ENCODE measurements around the gene HERC3.

Gene HERC3

GRCh38 chr4:88583631-88584470, 8.4 kb upstream of the HERC3 start:
- DNase-seq (ENCODE audit: low read depth, low spot score), result no peak
- H3K27ac ChIP-seq, result no peak overlapping the region
- no peak overlapping the region for H3K4me3 ChIP-seq
- H3K9ac ChIP-seq (ENCODE audit: insufficient read length), result no peak overlapping the region
- no peaks in the 10 kb centered on the region for H3K9me3 ChIP-seq (ENCODE audit: low read depth, low read length)
- H3K36me3 ChIP-seq (ENCODE audit: insufficient read depth, low read length), result no peaks in the 10 kb centered on the region
- TF ChIP-seq FOXP2 (optimal IDR thresholded peaks at IDR 0.05; ENCODE audit: control extremely low read depth, extremely low read length, insufficient read depth) (no peak), POLR2AphosphoS5 (IDR thresholded peaks at IDR 0.05; ENCODE audit: borderline replicate concordance, low read depth, low read length) (no peak), EZH2 (IDR thresholded peaks at IDR 0.05) (no peak)

- Histone ChIP-seq H3K4me3 (no peak overlapping the region), H3K9me3 (ENCODE audit: low read depth, low read length) (no peaks in the 10 kb centered on the region), H3K9ac (ENCODE audit: insufficient read length) (no peak overlapping the region), H3K27ac (no peak overlapping the region), H3K36me3 (ENCODE audit: insufficient read depth, low read length) (no peaks in the 10 kb centered on the region)
- TF ChIP-seq FOXP2 (optimal IDR thresholded peaks at IDR 0.05; ENCODE audit: control extremely low read depth, extremely low read length, insufficient read depth), result no peak
- TF ChIP-seq POLR2AphosphoS5 (IDR thresholded peaks at IDR 0.05; ENCODE audit: borderline replicate concordance, low read depth, low read length), result no peak
- no peak for TF ChIP-seq EZH2 (IDR thresholded peaks at IDR 0.05)
- DNase-seq (ENCODE audit: low read depth, low spot score), result no peak
Observed at GRCh38 chr4:88584471-88584900, 7.8 kb upstream of the HERC3 start.

GRCh38 chr4:88585917-88586316, 6.4 kb upstream of the HERC3 start:
- no peaks in the 10 kb centered on the region for H3K36me3 ChIP-seq (ENCODE audit: insufficient read depth, low read length)
- no peaks in the 10 kb centered on the region for H3K9me3 ChIP-seq (ENCODE audit: low read depth, low read length)
- no peak for DNase-seq (ENCODE audit: low read depth, low spot score)
- TF ChIP-seq FOXP2 (optimal IDR thresholded peaks at IDR 0.05; ENCODE audit: control extremely low read depth, extremely low read length, insufficient read depth) (no peak), POLR2AphosphoS5 (IDR thresholded peaks at IDR 0.05; ENCODE audit: borderline replicate concordance, low read depth, low read length) (no peak), EZH2 (IDR thresholded peaks at IDR 0.05) (no peak)
- H3K4me3 ChIP-seq, result no peak overlapping the region
- no peak overlapping the region for H3K27ac ChIP-seq
- H3K9ac ChIP-seq (ENCODE audit: insufficient read length), result no peak overlapping the region

GRCh38 chr4:88587306-88587705, 5.0 kb upstream of the HERC3 start:
- no peaks in the 10 kb centered on the region for H3K36me3 ChIP-seq (ENCODE audit: insufficient read depth, low read length)
- H3K9me3 ChIP-seq (ENCODE audit: low read depth, low read length), result no peaks in the 10 kb centered on the region
- no peak overlapping the region for H3K27ac ChIP-seq
- no peak overlapping the region for H3K9ac ChIP-seq (ENCODE audit: insufficient read length)
- no peak for DNase-seq (ENCODE audit: low read depth, low spot score)
- TF ChIP-seq EZH2 (IDR thresholded peaks at IDR 0.05) (no peak), POLR2AphosphoS5 (IDR thresholded peaks at IDR 0.05; ENCODE audit: borderline replicate concordance, low read depth, low read length) (no peak), FOXP2 (optimal IDR thresholded peaks at IDR 0.05; ENCODE audit: control extremely low read depth, extremely low read length, insufficient read depth) (no peak)
- H3K4me3 ChIP-seq, result no peak overlapping the region

- H3K9me3 ChIP-seq (ENCODE audit: low read depth, low read length), result no peaks in the 10 kb centered on the region
- DNase-seq (ENCODE audit: low read depth, low spot score), result no peak
- peak overlapping the region; percentile 97 for H3K4me3 ChIP-seq
- H3K27ac ChIP-seq, result no peak overlapping the region
- peak overlapping the region; percentile 53 for H3K9ac ChIP-seq (ENCODE audit: insufficient read length)
- no peak for TF ChIP-seq EZH2 (IDR thresholded peaks at IDR 0.05)
- TF ChIP-seq FOXP2 (optimal IDR thresholded peaks at IDR 0.05; ENCODE audit: control extremely low read depth, extremely low read length, insufficient read depth), result no peak
- no peak; the same call in 1 of the 2 replicates for TF ChIP-seq POLR2AphosphoS5 (IDR thresholded peaks at IDR 0.05; ENCODE audit: borderline replicate concordance, low read depth, low read length)
- H3K36me3 ChIP-seq (ENCODE audit: insufficient read depth, low read length), result no peaks in the 10 kb centered on the region
Observed at GRCh38 chr4:88592600-88593448, 544 bp downstream of the HERC3 start.

GRCh38 chr4:88597970-88598660, 5.8 kb downstream of the HERC3 start:
- Histone ChIP-seq H3K36me3 (ENCODE audit: insufficient read depth, low read length) (no peaks in the 10 kb centered on the region), H3K27ac (no peak overlapping the region), H3K9ac (ENCODE audit: insufficient read length) (no peak overlapping the region)

GRCh38 chr4:88599298-88599697, 7.0 kb downstream of the HERC3 start:
- H3K27ac ChIP-seq, result no peak overlapping the region
- H3K36me3 ChIP-seq (ENCODE audit: insufficient read depth, low read length), result no peaks in the 10 kb centered on the region
- DNase-seq (ENCODE audit: low read depth, low spot score), result no peak
- no peak overlapping the region for H3K9ac ChIP-seq (ENCODE audit: insufficient read length)
- no peak for TF ChIP-seq EZH2 (IDR thresholded peaks at IDR 0.05)
- no peak for TF ChIP-seq FOXP2 (optimal IDR thresholded peaks at IDR 0.05; ENCODE audit: control extremely low read depth, extremely low read length, insufficient read depth)
- no peak for TF ChIP-seq POLR2AphosphoS5 (IDR thresholded peaks at IDR 0.05; ENCODE audit: borderline replicate concordance, low read depth, low read length)
- no peak overlapping the region for H3K4me3 ChIP-seq
- no peaks in the 10 kb centered on the region for H3K9me3 ChIP-seq (ENCODE audit: low read depth, low read length)

More at GRCh38 chr4:88597970-88598660, 5.8 kb downstream of the HERC3 start:
- no peak overlapping the region for H3K4me3 ChIP-seq
- no peak for TF ChIP-seq FOXP2 (optimal IDR thresholded peaks at IDR 0.05; ENCODE audit: control extremely low read depth, extremely low read length, insufficient read depth)
- no peak for DNase-seq (ENCODE audit: low read depth, low spot score)
- H3K9me3 ChIP-seq (ENCODE audit: low read depth, low read length), result no peaks in the 10 kb centered on the region

GRCh38 chr4:88599714-88600113, 7.4 kb downstream of the HERC3 start:
- Histone ChIP-seq H3K36me3 (ENCODE audit: insufficient read depth, low read length) (no peaks in the 10 kb centered on the region), H3K4me3 (no peak overlapping the region), H3K9ac (ENCODE audit: insufficient read length) (no peak overlapping the region), H3K27ac (no peak overlapping the region), H3K9me3 (ENCODE audit: low read depth, low read length) (no peaks in the 10 kb centered on the region)
- DNase-seq (ENCODE audit: low read depth, low spot score), result no peak
- TF ChIP-seq EZH2 (IDR thresholded peaks at IDR 0.05) (no peak), FOXP2 (optimal IDR thresholded peaks at IDR 0.05; ENCODE audit: control extremely low read depth, extremely low read length, insufficient read depth) (no peak), POLR2AphosphoS5 (IDR thresholded peaks at IDR 0.05; ENCODE audit: borderline replicate concordance, low read depth, low read length) (no peak)

All from SK-N-MC (cell line).